Esophagus muscularis mucosa (tissue), 3 donors: ENCODE data around the gene MDM1.

Experiments
- POLR2A ChIP-seq: fragments of 450-650 bp; IDR thresholded peaks from one replicate; pipeline ENCODE4 v1.6.1; 2017; ENCODE audit warnings: antibody characterized with exemption, moderate library complexity, mild to moderate bottlenecking, low read depth
- TF ChIP-seq, protein P1 (sequence below), 3 experiments: fragments of 200-600 bp in 2 of 3; fragments of 450-650 bp in 1 of 3; sonication (generic) in 2 of 3; IDR thresholded peaks; one replicate each; pipeline ENCODE4 v1.5.1; 2017 to 2019; ENCODE audit warnings: antibody characterized with exemption in 3 of 3, mild to moderate bottlenecking in 2 of 3, moderate library complexity in 1 of 3

DNA sequence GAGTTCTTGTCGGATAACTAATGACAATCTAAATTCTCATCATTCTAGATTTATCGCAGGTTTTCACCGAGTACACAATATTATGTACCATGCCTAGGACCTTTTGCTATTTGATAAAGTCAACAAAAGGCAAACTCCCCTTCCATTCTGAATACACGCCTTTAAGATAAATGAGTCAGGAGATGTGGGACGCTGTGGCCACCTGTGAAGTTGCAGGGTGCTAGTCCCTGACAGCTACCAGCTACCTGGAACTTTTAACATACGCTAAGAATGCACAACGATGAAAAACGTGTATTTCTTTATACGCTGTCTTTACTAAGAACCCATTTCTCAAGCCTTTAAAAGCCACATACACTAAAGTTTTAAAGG lies 678 bp downstream of the MDM1 start:
- TF ChIP-seq, protein P1, sequence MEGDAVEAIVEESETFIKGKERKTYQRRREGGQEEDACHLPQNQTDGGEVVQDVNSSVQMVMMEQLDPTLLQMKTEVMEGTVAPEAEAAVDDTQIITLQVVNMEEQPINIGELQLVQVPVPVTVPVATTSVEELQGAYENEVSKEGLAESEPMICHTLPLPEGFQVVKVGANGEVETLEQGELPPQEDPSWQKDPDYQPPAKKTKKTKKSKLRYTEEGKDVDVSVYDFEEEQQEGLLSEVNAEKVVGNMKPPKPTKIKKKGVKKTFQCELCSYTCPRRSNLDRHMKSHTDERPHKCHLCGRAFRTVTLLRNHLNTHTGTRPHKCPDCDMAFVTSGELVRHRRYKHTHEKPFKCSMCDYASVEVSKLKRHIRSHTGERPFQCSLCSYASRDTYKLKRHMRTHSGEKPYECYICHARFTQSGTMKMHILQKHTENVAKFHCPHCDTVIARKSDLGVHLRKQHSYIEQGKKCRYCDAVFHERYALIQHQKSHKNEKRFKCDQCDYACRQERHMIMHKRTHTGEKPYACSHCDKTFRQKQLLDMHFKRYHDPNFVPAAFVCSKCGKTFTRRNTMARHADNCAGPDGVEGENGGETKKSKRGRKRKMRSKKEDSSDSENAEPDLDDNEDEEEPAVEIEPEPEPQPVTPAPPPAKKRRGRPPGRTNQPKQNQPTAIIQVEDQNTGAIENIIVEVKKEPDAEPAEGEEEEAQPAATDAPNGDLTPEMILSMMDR (IDR thresholded peaks at IDR 0.05) = no peak
- TF ChIP-seq POLR2A = no peak
